HPDE6-E6E7 (cell line): ENCODE data around the gene ANKRD1.
A peak's percentile ranks its signal among the peaks of the same experiment; 100 is the strongest.
"Not testable (repeated sequence)": the region's sequence is repeated elsewhere in the genome, so short reads cannot be mapped to it uniquely, and the experiment has no call there.

Source experiments
- DNase-seq: peaks from one replicate; pipeline ENCODE4 v3.0.0; 2011; ENCODE audit warnings: missing footprints; ENCODE audit errors: extremely low spot score

ANKRD1 gene

GRCh38 chr10:90920986-90921666 lies at the start of gene ANKRD1:
Gene ANKRD1, minus strand, starts transcription at chr10:90921087. Its CDS starts 60 bp downstream, at chr10:90921027.
- DNase-seq: peak; percentile 63

- DNase-seq: no peak
Observed at GRCh38 chr10:90969947-90970673, 49.2 kb upstream of the ANKRD1 start.

- DNase-seq: no peak
Observed at GRCh38 chr10:90969121-90969534, 48.2 kb upstream of the ANKRD1 start.

GRCh38 chr10:90968328-90969081 lies 47.6 kb upstream of the ANKRD1 start:
- no peak for DNase-seq

DNA sequence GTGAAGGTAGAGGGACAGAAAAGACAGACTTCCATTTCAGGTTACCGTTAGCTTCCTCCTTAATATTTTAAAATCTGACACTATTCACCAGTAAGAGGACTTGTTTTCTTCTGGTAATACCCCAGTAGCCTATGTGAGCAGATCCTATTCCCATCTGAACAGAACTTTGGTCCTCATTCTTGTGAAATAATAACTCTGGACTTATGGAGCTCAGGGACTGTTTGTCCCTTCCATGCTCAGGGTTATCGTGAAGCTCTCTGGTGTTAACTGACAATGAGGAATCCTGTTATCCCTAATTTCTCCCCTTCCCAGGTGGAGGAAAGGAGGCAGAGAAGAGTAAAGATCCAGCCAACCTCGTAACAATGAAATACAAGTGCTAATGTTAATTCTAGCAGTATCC lies 47.0 kb upstream of the ANKRD1 start:
- no peak for DNase-seq

DNA sequence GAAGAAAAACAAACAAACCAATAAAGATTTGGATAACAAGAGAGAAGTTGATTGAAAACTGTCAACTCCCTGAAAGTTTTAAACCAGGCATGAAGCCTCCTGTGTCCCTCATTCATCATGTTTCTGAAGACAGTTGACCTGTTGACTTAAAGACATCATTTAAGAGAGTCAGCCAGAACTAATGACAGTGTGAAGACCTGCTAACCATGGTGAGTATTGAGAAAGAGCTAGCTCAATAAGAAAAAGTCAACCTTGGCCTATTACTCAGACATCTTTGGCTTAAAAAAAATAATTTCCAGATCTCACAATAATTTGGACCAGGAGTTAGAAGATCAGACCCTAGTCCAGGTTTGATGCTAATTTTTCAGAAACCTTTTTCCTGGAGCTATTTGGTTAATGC lies 45.3 kb upstream of the ANKRD1 start:
- no peak for DNase-seq

DNA sequence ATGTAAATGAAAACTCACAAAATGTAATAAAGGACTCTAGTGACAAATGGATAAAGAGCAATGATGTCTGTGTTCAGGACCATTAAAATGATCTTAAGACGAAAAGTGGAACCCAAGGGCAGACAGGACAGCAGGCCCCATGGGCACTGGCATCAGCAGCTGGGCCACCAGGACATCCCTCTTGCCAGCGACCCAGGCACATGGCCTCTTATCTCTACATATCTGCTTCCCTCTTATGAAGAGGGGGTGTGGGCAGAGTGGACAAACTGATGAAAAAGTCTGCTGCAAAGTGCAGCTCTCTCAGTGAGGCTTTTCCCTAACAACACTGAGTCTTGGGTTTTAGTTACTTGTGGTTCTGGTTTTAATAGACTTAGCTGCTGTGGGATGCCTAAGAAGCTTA lies 44.8 kb upstream of the ANKRD1 start:
- no peak for DNase-seq

- no peak for DNase-seq
Observed at GRCh38 chr10:90964781-90965465, 44.0 kb upstream of the ANKRD1 start.

GRCh38 chr10:90963331-90963730 lies 42.4 kb upstream of the ANKRD1 start:
- DNase-seq: no peak

GRCh38 chr10:90960355-90960814 lies 39.5 kb upstream of the ANKRD1 start:
- DNase-seq: no peak

GRCh38 chr10:90959826-90960225 lies 38.9 kb upstream of the ANKRD1 start:
- no peak for DNase-seq

- DNase-seq: no peak
Observed at GRCh38 chr10:90958781-90959180, 37.9 kb upstream of the ANKRD1 start.

GRCh38 chr10:90947030-90947960 lies 26.4 kb upstream of the ANKRD1 start:
- no peak for DNase-seq

- DNase-seq: no peak
Observed at GRCh38 chr10:90945491-90946070, 24.7 kb upstream of the ANKRD1 start.

- no peak for DNase-seq
Observed at GRCh38 chr10:90944749-90945148, 23.9 kb upstream of the ANKRD1 start.

DNA sequence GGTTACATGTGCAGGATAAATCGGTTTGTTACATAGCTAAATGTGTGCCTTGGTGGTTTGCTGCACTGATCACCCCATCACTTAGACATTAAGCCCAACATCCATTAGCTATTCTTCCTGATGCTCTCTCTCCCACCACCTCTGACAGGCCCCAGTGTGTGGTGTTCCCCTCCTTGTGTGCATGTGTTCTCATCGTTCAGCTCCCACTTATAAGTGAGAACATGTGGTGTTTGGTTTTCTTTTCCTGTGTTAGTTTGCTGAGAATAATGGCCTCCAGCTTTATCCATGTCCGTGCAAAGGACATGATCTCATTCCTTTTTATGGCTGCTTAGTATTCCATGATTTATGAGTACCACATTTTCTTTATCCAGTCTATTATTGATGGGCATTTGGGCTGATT lies 22.1 kb upstream of the ANKRD1 start:
- not testable (repeated sequence) for DNase-seq

GRCh38 chr10:90939648-90940047 lies 18.8 kb upstream of the ANKRD1 start:
- DNase-seq: no peak

- DNase-seq: no peak
Observed at GRCh38 chr10:90939116-90939515, 18.2 kb upstream of the ANKRD1 start.

- DNase-seq: no peak
Observed at GRCh38 chr10:90937645-90938258, 16.9 kb upstream of the ANKRD1 start.

GRCh38 chr10:90936276-90936659 lies 15.4 kb upstream of the ANKRD1 start:
- DNase-seq: no peak
